Measurements from ENCODE around the gene CASS4. TPM values are rescaled to one million over a fixed set of nuclear protein-coding genes. Genes with fewer than 3 reads are reported as not detected.

Gene CASS4
- total and polyA plus RNA-seq, 4 donors, result 0.26 to 1.6 (median 1.1) TPM

DNA sequence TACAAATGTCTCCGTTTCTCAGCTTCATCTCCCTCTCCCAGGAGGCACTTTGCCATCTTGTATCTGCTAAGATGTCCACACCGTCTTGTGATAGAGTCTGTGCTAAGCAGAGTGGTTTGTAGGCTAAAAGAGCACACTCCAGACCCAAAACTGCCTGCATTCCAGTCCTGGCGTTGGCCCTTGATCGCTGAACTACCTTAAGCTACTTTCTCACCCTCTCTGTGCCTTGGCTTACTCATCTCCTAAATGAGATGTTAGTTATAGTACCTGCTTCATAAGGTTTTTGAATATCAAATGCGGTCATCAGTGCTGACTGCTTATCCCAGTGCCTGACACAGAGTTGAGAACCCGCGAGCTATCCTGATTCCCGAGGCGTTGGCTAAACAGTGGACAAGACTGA, 14.0 kb downstream of the CASS4 start:
- DNase-seq (ENCODE audit: low spot score), result no peak
- Histone ChIP-seq H3K4me1 (ENCODE audit: control insufficient read depth in 4 of 4, insufficient read depth in 4 of 4, low read length in 3 of 4) (peaks cover 0 to 3% (median 0%) of the 10 kb centered on the region in 4 donors), H3K27me3 (ENCODE audit: control insufficient read depth in 4 of 4, insufficient read depth in 4 of 4, low read length in 3 of 4) (no peaks in the 10 kb centered on the region), H3K27ac (ENCODE audit: low read depth in 1 of 2, low read length in 2 of 2) (no peak overlapping the region), H3K9me3 (ENCODE audit: control insufficient read depth in 4 of 4, low read length in 3 of 4) (no peaks in the 10 kb centered on the region), H3K9ac (ENCODE audit: low read depth in 1 of 2, low read length in 2 of 2) (no peak overlapping the region), H3K36me3 (ENCODE audit: control insufficient read depth in 4 of 4, insufficient read depth in 3 of 4, low read depth in 1 of 4, low read length in 3 of 4) (no peaks in the 10 kb centered on the region), H3K4me3 (ENCODE audit: low read depth in 1 of 3, low read length in 3 of 3) (no peak overlapping the region)
- 96% methylated on average over 9 of the region's 9 CpGs for WGBS
- no peak for TF ChIP-seq MAX (IDR thresholded peaks at IDR 0.05)
- no peak for TF ChIP-seq CTCF (IDR thresholded peaks at IDR 0.05; ENCODE audit: low read depth, low read length, missing input control)

DNA sequence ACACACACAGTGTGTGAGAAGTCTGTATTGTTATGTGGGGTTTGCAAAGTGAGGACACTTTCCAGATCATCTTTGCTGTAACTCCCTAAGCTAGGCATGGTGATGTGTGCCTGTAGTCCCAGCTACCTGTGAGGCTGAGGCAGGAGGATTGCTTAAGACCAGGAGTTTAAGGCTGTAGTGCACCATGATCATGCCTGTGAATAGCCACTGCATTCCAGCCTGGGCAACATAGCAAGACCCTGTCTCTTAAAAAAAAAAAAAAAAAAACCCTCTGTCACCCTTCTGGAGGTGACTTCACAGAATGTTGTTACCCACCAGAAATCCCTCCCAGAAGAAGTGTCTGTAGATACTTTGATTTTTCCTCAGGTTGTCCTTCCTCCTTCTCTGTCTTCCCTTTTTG, 14.9 kb downstream of the CASS4 start:
- Histone ChIP-seq H3K9ac (ENCODE audit: low read depth in 1 of 2, low read length in 2 of 2) (no peak overlapping the region), H3K27ac (ENCODE audit: low read depth in 1 of 2, low read length in 2 of 2) (no peak overlapping the region), H3K36me3 (ENCODE audit: control insufficient read depth in 4 of 4, insufficient read depth in 3 of 4, low read depth in 1 of 4, low read length in 3 of 4) (no peaks in the 10 kb centered on the region), H3K4me3 (ENCODE audit: low read depth in 1 of 3, low read length in 3 of 3) (no peak overlapping the region), H3K27me3 (ENCODE audit: control insufficient read depth in 4 of 4, insufficient read depth in 4 of 4, low read length in 3 of 4) (no peaks in the 10 kb centered on the region), H3K4me1 (ENCODE audit: control insufficient read depth in 4 of 4, insufficient read depth in 4 of 4, low read length in 3 of 4) (peaks cover 0 to 3% (median 0%) of the 10 kb centered on the region in 4 donors), H3K9me3 (ENCODE audit: control insufficient read depth in 4 of 4, low read length in 3 of 4) (no peaks in the 10 kb centered on the region)
- DNase-seq (ENCODE audit: low spot score), result no peak
- TF ChIP-seq CTCF (IDR thresholded peaks at IDR 0.05; ENCODE audit: low read depth, low read length, missing input control) (no peak), SP1 (IDR thresholded peaks at IDR 0.05) (no peak), REST (IDR thresholded peaks at IDR 0.05) (no peak), FOXA1 (IDR thresholded peaks at IDR 0.05) (no peak)

DNA sequence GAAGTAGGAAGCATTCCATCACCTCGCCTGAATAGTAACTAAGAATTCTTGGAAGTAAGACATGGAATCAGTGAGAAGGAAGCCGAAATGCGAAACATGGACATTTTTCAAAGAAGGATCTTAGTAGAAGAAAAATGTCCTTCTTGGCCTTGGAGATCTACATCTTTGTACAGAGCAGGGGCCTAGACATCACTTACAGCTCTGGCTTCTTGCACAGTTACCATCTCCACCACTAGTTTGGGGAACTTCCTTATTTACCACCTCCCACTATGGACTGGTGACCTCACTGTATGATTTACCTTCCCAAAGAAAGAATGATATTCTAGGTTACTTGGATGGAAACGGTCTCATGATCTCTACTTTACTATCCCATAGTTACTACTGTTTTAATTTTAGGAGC, 15.7 kb downstream of the CASS4 start:
- Histone ChIP-seq H3K9ac (ENCODE audit: low read depth in 1 of 2, low read length in 2 of 2) (no peak overlapping the region), H3K9me3 (ENCODE audit: control insufficient read depth in 4 of 4, low read length in 3 of 4) (no peaks in the 10 kb centered on the region), H3K27ac (ENCODE audit: low read depth in 1 of 2, low read length in 2 of 2) (no peak overlapping the region), H3K4me3 (ENCODE audit: low read depth in 1 of 3, low read length in 3 of 3) (no peak overlapping the region), H3K27me3 (ENCODE audit: control insufficient read depth in 4 of 4, insufficient read depth in 4 of 4, low read length in 3 of 4) (no peaks in the 10 kb centered on the region), H3K4me1 (ENCODE audit: control insufficient read depth in 4 of 4, insufficient read depth in 4 of 4, low read length in 3 of 4) (peaks cover 0 to 2% (median 0%) of the 10 kb centered on the region in 4 donors), H3K36me3 (ENCODE audit: control insufficient read depth in 4 of 4, insufficient read depth in 3 of 4, low read depth in 1 of 4, low read length in 3 of 4) (no peaks in the 10 kb centered on the region)
- no peak for DNase-seq (ENCODE audit: low spot score)
- WGBS, result 88% methylated on average over 4 of the region's 4 CpGs
- TF ChIP-seq ATF3 (IDR thresholded peaks at IDR 0.05) (no peak), ZBTB33 (IDR thresholded peaks at IDR 0.05) (no peak), NR2F2 (IDR thresholded peaks at IDR 0.05) (no peak), JUND (IDR thresholded peaks at IDR 0.05) (no peak), RAD21 (IDR thresholded peaks at IDR 0.05) (no peak), HNF4A (conservative IDR thresholded peaks at IDR 0.05) (no peak), YY1 (IDR thresholded peaks at IDR 0.05) (no peak), FOXA2 (IDR thresholded peaks at IDR 0.05) (no peak), MAX (IDR thresholded peaks at IDR 0.05) (no peak), FOXA1 (IDR thresholded peaks at IDR 0.05) (no peak), EGR1 (IDR thresholded peaks at IDR 0.05; ENCODE audit: low read depth in 2 of 2) (no peak)
